ENCODE results near the gene TMEM170A. TPM values are rescaled to one million over a fixed set of nuclear protein-coding genes. Genes with fewer than 3 reads are reported as not detected.
"Not testable (repeated sequence)": the region's sequence is repeated elsewhere in the genome, so short reads cannot be mapped to it uniquely, and the experiment has no call there.

The TMEM170A gene
- total RNA-seq, 1 experiment from 2014 or later, result 34.5 TPM

GRCh38 chr16:75424105-75424762 lies 40.3 kb downstream of the TMEM170A start:
- H3K36me3 ChIP-seq (ENCODE audit: control insufficient read depth in 1 of 2, insufficient read depth in 2 of 2, low read length in 2 of 2); DNase-seq (ENCODE audit: low read depth, low spot score); H3K4me3 ChIP-seq (replicated peaks in 1 of 2; ENCODE audit: low read depth in 1 of 2, low read length in 2 of 2); H3K9me3 ChIP-seq (ENCODE audit: control insufficient read depth in 1 of 2, insufficient read depth in 1 of 2, low read depth in 1 of 2, low read length in 2 of 2); H3K27me3 ChIP-seq (ENCODE audit: insufficient read depth, low read length); RAD21 ChIA-PET (ENCODE audit: low non-redundant PET in 1 of 2, low total read pairs in 2 of 2, uncharacterized antibody in 2 of 2, unreplicated experiment in 2 of 2); H4K20me1 ChIP-seq (ENCODE audit: insufficient read depth); H3K9me2 ChIP-seq (ENCODE audit: insufficient read depth); CTCF ChIA-PET; H3K27ac ChIP-seq (ENCODE audit: low read depth, low read length); intact Hi-C loops (cut with micrococcal nuclease); H2AFZ ChIP-seq (ENCODE audit: low read depth, low read length, poor library complexity, severe bottlenecking); H3K9ac ChIP-seq (ENCODE audit: low read length); ATAC-seq; H3K4me2 ChIP-seq (ENCODE audit: low read length); POLR2A ChIA-PET; BruUV-seq (replicated peaks): not testable (repeated sequence)
- Histone ChIP-seq H3K4me1 (ENCODE audit: control insufficient read depth in 1 of 2, insufficient read depth in 2 of 2, low read length in 2 of 2) (peaks cover 0 to 13% of the 10 kb centered on the region in 2 experiments; a peak in 3 of 4 replicates), H3K79me2 (ENCODE audit: insufficient read depth, low read length) (peaks cover 87% of the 10 kb centered on the region)

GRCh38 chr16:75423723-75424104 lies 40.8 kb downstream of the TMEM170A start:
- ChIA-PET CTCF (no interaction called here), RAD21 (ENCODE audit: low non-redundant PET in 1 of 2, low total read pairs in 2 of 2, uncharacterized antibody in 2 of 2, unreplicated experiment in 2 of 2) (no interaction called here), POLR2A (no interaction called here)
- DNase-seq (ENCODE audit: low read depth, low spot score) (no peak), ATAC-seq (no peak)
- H3K79me2 ChIP-seq (ENCODE audit: insufficient read depth, low read length), result peaks cover 88% of the 10 kb centered on the region
- no peaks in the 10 kb centered on the region for H3K27me3 ChIP-seq (ENCODE audit: insufficient read depth, low read length)
- H3K27ac ChIP-seq (ENCODE audit: low read depth, low read length), result no peak overlapping the region
- no TSS peak for BruUV-seq (replicated peaks)
- no peaks in the 10 kb centered on the region for H3K36me3 ChIP-seq (ENCODE audit: control insufficient read depth in 1 of 2, insufficient read depth in 2 of 2, low read length in 2 of 2)
- no peaks in the 10 kb centered on the region for H3K9me2 ChIP-seq (ENCODE audit: insufficient read depth)
- H4K20me1 ChIP-seq (ENCODE audit: insufficient read depth), result no peaks in the 10 kb centered on the region
- no peaks in the 10 kb centered on the region for H3K9me3 ChIP-seq (ENCODE audit: control insufficient read depth in 1 of 2, insufficient read depth in 1 of 2, low read depth in 1 of 2, low read length in 2 of 2)
- no peak overlapping the region for H2AFZ ChIP-seq (ENCODE audit: low read depth, low read length, poor library complexity, severe bottlenecking)
- H3K4me2 ChIP-seq (ENCODE audit: low read length), result no peak overlapping the region
- H3K9ac ChIP-seq (ENCODE audit: low read length), result no peak overlapping the region
- intact Hi-C loops (cut with micrococcal nuclease), result no loop called here
- peaks cover 0 to 13% of the 10 kb centered on the region in 2 experiments; a peak in 3 of 4 replicates for H3K4me1 ChIP-seq (ENCODE audit: control insufficient read depth in 1 of 2, insufficient read depth in 2 of 2, low read length in 2 of 2)
- no peak overlapping the region for H3K4me3 ChIP-seq (replicated peaks in 1 of 2; ENCODE audit: low read depth in 1 of 2, low read length in 2 of 2)
- TF ChIP-seq YY1 (IDR thresholded peaks at IDR 0.05; ENCODE audit: extremely low read depth, insufficient replicate concordance, low read depth, low read length) (no peak), SP1 (IDR thresholded peaks at IDR 0.05; ENCODE audit: low read depth) (no peak), REST (IDR thresholded peaks at IDR 0.05; ENCODE audit: low read depth) (no peak), EZH2phosphoT487 (IDR thresholded peaks at IDR 0.05; ENCODE audit: borderline replicate concordance) (no peak), CTCF (IDR thresholded peaks at IDR 0.05 in 2 of 3, conservative IDR thresholded peaks at IDR 0.05 in 1 of 3; ENCODE audit: borderline replicate concordance in 1 of 3, insufficient read depth in 1 of 3, low read depth in 2 of 3, low read length in 2 of 3) (no peak), ELF1 (IDR thresholded peaks at IDR 0.05; ENCODE audit: borderline replicate concordance, low read depth) (no peak), FOSL1 (IDR thresholded peaks at IDR 0.05; ENCODE audit: low read depth) (no peak), CEBPB (IDR thresholded peaks at IDR 0.05; ENCODE audit: low read depth) (no peak), RAD21 (IDR thresholded peaks at IDR 0.05; ENCODE audit: low read depth) (no peak), EZH2 (IDR thresholded peaks at IDR 0.05) (no peak), JUND (IDR thresholded peaks at IDR 0.05) (no peak), ATF3 (IDR thresholded peaks at IDR 0.05) (no peak), ZNF274 (IDR thresholded peaks at IDR 0.05; ENCODE audit: low read depth, low read length) (no peak), MAX (IDR thresholded peaks at IDR 0.05) (no peak), POLR2AphosphoS5 (IDR thresholded peaks at IDR 0.05; ENCODE audit: low read depth, low read length) (no peak), POLR2A (IDR thresholded peaks at IDR 0.05; ENCODE audit: borderline replicate concordance, extremely low read depth, insufficient read depth, insufficient read length) (no peak)

Measured in HCT116 (cell line).